ENCODE data around the gene RELN. TPM values are rescaled to one million over a fixed set of nuclear protein-coding genes. Genes with fewer than 3 reads are reported as not detected.

The RELN gene
- total and polyA plus RNA-seq, 3 donors from 2014 or later, result 3.8 to 5.8 (median 5.2) TPM

GRCh38 chr7:103924184-103924583, 65.3 kb downstream of the RELN start:
- H3K4me1 ChIP-seq, result no peaks in the 10 kb centered on the region
- WGBS, 2 donors, result 50 to 51% methylated on average over 4 of the region's 4 CpGs
- no peaks in the 10 kb centered on the region for H3K36me3 ChIP-seq (ENCODE audit: low read depth, missing control alignments)
- H3K27me3 ChIP-seq, result no peaks in the 10 kb centered on the region
- no peaks in the 10 kb centered on the region for H3K9me3 ChIP-seq
- intact Hi-C loops (cut with DNase I; ENCODE audit: low total_unique reads), result no loop called here
- no peak overlapping the region for H3K27ac ChIP-seq
- DNase-seq, result no peak
- no peak overlapping the region for H3K4me3 ChIP-seq
- TF ChIP-seq POLR2A (IDR thresholded peaks at IDR 0.05), result no peak
- TF ChIP-seq CTCF (IDR thresholded peaks at IDR 0.05), result no peak

- Histone ChIP-seq H3K9me3 (no peaks in the 10 kb centered on the region), H3K4me1 (no peaks in the 10 kb centered on the region), H3K4me3 (no peak overlapping the region), H3K27ac (no peak overlapping the region), H3K36me3 (ENCODE audit: low read depth, missing control alignments) (no peaks in the 10 kb centered on the region), H3K27me3 (no peaks in the 10 kb centered on the region)
- no peak for DNase-seq
- no peak for TF ChIP-seq POLR2A (IDR thresholded peaks at IDR 0.05)
- no peak for TF ChIP-seq CTCF (IDR thresholded peaks at IDR 0.05)
- intact Hi-C loops (cut with DNase I; ENCODE audit: low total_unique reads), result no loop called here
- 63 to 67% methylated on average over 2 of the region's 2 CpGs for WGBS, 2 donors
Measured at GRCh38 chr7:103922407-103922806, 67.1 kb downstream of the RELN start.

GRCh38 chr7:103921692-103922091, 67.8 kb downstream of the RELN start:
- H3K36me3 ChIP-seq (ENCODE audit: low read depth, missing control alignments), result no peaks in the 10 kb centered on the region
- intact Hi-C loops (cut with DNase I; ENCODE audit: low total_unique reads), result no loop called here
- no peaks in the 10 kb centered on the region for H3K9me3 ChIP-seq
- TF ChIP-seq CTCF (IDR thresholded peaks at IDR 0.05) (no peak), POLR2A (IDR thresholded peaks at IDR 0.05) (no peak)
- no peak for DNase-seq
- no peak overlapping the region for H3K27ac ChIP-seq
- no peaks in the 10 kb centered on the region for H3K27me3 ChIP-seq
- H3K4me1 ChIP-seq, result no peaks in the 10 kb centered on the region
- WGBS, 2 donors, result 72 to 93% methylated on average over 1 of the region's 1 CpG
- no peak overlapping the region for H3K4me3 ChIP-seq

- Histone ChIP-seq H3K27me3 (no peaks in the 10 kb centered on the region), H3K36me3 (ENCODE audit: low read depth, missing control alignments) (no peaks in the 10 kb centered on the region), H3K4me1 (no peaks in the 10 kb centered on the region), H3K27ac (no peak overlapping the region), H3K9me3 (no peaks in the 10 kb centered on the region), H3K4me3 (no peak overlapping the region)
- intact Hi-C loops (cut with DNase I; ENCODE audit: low total_unique reads), result no loop called here
- no peak for DNase-seq
- TF ChIP-seq POLR2A (IDR thresholded peaks at IDR 0.05), result no peak
- no peak for TF ChIP-seq CTCF (IDR thresholded peaks at IDR 0.05)
- WGBS, 2 donors, result 67 to 71% methylated on average over 8 of the region's 8 CpGs
Measured at GRCh38 chr7:103919272-103919868, 70.1 kb downstream of the RELN start.

GRCh38 chr7:103918631-103919271, 70.7 kb downstream of the RELN start:
- Histone ChIP-seq H3K9me3 (no peaks in the 10 kb centered on the region), H3K4me1 (no peaks in the 10 kb centered on the region), H3K36me3 (ENCODE audit: low read depth, missing control alignments) (no peaks in the 10 kb centered on the region), H3K27me3 (no peaks in the 10 kb centered on the region), H3K4me3 (no peak overlapping the region), H3K27ac (no peak overlapping the region)
- no peak for TF ChIP-seq CTCF (IDR thresholded peaks at IDR 0.05)
- TF ChIP-seq POLR2A (IDR thresholded peaks at IDR 0.05), result no peak
- 75 to 83% methylated on average over 5 of the region's 5 CpGs for WGBS, 2 donors
- intact Hi-C loops (cut with DNase I; ENCODE audit: low total_unique reads), result no loop called here
- DNase-seq, result no peak

All from testis (tissue), 3 donors.